CMK (cell line): Measurements from ENCODE around the gene MTPN.

Experiments
- DNase-seq: peaks from one replicate; pipeline ENCODE4 v3.0.0-alpha.2; 2010; ENCODE audit warnings: low read depth

The MTPN gene

DNA sequence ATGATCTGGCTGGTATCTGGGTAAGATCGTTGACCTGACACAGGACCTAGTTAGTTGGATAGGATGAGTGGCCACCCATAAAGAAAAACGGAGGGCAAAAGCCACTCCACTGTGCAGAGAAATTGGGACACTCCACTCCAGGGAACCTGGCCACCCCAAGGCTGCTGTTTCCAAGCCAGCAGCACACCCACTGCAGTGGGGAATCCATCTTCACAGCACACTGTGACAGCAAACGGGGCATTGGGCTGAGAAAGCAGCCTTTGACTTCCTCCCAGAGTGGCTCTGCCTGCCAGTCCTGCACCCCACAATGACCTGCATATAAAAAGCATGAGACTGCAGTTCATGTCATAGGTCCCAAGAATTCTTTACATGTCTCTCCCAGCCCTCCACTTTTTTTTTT lies 52.9 kb downstream of the MTPN start:
- no peak for DNase-seq

GRCh38 chr7:135922263-135922662 lies 54.9 kb downstream of the MTPN start:
- DNase-seq: no peak

- DNase-seq: peak; percentile 9
These were observed 56.7 kb downstream of the MTPN start for GRCh38 chr7:135920478-135920877.

DNA sequence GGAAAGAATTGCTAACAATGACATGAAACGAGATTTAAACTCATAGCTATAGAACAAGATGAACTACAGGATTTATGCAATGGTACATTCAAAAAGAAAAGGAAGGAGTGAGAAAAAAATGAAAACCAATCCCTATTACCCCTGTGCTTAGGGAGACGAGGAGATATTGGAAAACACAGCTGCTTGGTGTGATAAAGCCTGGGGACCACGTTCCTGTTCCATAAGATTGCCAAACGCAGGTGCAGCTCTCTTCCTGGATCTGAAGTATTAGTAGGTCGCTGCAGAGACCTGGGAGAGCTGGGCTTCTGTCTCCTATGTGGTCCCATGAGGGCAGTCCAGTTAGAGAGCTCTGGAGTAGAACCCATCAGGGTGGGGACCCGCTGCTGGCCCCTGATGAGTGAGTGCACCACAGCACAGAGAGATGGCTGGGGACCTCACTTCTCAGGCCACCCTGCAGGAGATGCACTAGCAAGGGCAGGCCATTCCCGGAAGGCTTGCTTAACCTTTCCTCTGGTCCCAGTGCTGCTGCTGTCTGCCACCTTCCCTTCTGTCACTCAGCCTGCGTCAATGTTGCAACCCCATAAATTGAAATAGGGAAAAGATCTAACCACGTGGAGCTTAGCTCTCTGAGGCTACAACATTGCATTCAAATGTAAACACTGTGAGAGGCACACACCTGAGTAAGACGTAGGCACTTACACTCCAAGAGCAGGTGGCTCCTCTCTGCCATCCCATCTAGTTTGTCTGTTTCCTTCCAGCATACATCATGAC lies 57.9 kb downstream of the MTPN start:
- no peak for DNase-seq

GRCh38 chr7:135918134-135918533 lies 59.0 kb downstream of the MTPN start:
- no peak for DNase-seq

DNA sequence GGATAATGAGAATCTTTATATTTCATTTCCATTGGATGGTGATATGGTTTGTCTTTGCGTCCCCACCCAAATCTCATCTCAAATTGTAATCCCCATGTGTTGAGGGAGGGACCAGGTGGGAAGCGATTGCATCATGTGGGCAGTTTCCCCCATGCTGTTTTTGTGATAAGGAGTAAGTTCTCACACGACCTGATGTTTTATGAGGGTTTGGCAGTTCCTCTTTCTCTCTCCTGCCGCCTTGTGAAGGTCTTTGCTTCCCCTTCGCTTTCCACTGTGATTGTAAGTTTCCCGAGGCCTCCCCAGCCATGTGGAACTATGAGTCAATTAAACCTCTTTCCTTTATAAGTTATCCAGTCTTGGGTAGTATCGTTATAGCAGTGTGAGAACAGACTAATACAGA lies 59.4 kb downstream of the MTPN start:
- DNase-seq: peak; percentile 45

- DNase-seq: no peak
These were observed 62.8 kb downstream of the MTPN start for GRCh38 chr7:135914346-135914745.

- DNase-seq: no peak
These were observed 63.8 kb downstream of the MTPN start for GRCh38 chr7:135913404-135913803.

DNA sequence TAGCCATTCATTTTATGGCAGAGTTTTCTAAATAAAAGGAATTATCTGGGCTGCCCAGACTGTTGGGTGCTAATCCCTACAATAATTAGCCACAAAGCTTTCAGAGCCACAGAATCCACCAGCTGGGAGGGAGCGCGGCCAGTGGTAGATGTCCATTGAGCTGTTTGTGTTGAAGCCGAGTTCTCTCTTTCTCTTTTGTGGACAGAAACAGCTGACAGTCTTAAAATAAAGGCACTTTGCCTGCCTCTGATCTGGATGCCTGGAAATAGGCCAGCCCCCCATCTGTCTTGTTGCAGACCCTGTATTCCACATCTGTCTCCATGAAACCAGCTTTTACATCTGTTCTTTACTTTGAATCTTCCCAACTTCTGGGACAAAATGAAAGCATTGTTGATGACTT lies 66.1 kb downstream of the MTPN start:
- DNase-seq: no peak

DNA sequence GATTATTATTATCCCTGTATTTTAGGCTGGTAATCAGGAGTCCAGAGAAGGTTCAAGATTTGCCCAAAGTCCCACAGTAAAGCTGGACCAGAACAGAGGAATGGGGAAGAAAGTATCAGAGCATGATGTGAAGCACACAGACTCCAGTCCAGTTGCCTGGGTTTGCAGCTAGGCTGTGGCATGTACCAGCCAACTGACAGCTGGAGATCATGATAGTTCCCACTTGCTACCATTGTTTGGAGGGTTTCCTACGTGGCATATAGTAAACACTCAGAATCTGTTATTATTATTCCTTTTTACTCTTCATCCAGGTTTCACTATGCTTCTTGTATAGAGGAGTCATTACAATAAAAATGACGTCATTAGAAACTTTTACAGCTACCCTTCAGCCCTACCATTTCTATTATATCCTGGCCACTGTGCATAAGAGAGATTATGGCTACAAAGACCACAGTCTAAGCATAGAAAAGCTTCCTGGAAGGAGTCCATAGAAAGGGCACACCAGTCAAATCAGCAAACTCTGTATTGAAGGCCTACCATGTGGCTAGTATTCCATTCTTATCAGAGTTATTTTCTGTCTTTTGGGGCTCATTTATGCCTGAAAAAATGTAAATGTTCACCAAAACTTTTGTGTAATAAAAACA lies 66.6 kb downstream of the MTPN start:
- no peak for DNase-seq

GRCh38 chr7:135905858-135906257 lies 71.3 kb downstream of the MTPN start:
- no peak for DNase-seq

DNA sequence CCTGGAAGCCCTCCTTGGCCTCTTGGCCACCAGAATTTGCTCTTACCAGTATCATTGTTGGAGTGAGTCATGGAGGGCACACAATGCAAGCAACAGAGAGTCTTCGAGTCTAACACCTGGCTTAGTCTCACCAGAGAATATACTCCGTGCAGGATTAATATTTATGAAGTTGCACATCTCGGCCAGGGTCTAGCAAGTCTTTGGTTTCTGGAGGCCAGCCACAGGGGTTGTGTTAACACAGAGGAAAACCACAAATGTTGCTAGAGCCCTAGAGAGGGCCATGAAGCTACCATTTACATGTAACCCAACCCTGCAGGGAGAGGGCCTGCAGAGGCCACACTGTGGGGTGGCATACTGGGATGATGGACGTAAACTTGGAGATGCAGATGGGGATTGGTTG lies 71.8 kb downstream of the MTPN start:
- no peak for DNase-seq

- no peak for DNase-seq
These were observed 72.9 kb downstream of the MTPN start for GRCh38 chr7:135904282-135904681.

- DNase-seq: no peak
These were observed 75.3 kb downstream of the MTPN start for GRCh38 chr7:135901585-135902540.

- no peak for DNase-seq
These were observed 77.1 kb downstream of the MTPN start for GRCh38 chr7:135900065-135900546.

DNA sequence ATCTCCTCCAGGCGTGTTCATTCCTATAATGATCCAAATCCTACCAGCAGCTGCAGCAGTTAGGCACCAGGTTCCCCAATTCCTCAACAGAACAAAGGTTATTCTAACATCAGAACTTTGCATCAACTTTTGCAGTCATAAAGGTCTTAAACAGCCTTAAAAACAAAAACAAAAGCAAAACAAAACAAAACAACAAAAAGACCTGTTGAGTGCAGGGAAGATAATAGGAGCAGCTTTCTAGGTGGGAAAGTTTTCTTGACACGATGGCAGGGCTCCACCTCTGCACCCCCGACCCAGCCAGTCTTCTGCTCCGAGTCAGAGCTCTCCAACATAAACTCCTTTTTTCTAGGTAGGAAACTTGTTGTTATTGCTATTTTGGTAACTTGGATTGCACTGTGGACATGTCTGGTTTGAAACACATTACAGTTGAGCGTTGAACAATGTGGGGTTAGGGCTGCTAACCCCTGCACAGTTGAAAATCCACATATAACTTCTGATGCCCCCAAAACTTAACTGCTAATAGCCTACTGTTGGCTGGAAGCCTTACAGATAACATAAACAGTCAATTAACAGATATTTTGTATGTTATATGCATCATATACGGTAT lies 77.6 kb downstream of the MTPN start:
- DNase-seq: no peak

DNA sequence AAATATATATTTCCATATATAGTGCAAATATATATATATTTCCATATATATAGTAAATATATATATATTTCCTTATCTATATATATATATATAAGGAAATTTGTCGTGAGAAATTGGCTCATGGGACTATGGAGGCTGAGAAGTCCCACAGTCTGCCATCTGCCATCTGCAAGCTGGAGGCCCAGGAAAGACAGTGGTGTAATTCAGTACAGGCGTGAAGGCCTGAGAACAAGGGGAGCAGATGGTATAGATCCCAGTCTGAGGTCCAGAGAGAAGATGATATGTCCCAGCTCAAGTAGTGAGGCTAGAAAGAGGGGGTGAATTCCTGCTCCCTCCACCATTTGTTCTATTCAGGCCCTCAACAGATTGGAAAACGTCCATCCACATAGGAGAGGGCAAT lies 78.9 kb downstream of the MTPN start:
- no peak for DNase-seq

DNA sequence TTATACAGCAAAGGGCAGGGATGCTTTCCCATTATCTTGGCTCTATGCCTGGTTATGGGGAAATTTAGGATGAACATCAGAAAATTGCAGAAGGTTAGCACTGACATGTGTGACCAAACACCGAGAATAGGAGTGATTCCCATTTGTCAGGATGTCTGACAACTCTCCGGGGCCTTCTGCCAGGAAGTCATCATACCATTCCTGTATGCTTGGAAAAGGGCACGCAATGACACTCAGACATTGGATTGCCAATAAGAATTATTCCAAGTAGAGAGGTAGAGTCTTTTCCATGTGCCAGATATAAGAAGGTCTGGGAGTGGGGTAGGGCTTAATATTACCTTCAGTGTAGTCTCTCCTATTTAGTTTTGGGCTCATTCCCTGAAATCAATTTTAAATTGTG lies 82.3 kb downstream of the MTPN start:
- DNase-seq: no peak

GRCh38 chr7:135889823-135890222 lies 87.3 kb downstream of the MTPN start:
- no peak for DNase-seq

GRCh38 chr7:135888740-135889139 lies 88.4 kb downstream of the MTPN start:
- DNase-seq: no peak

GRCh38 chr7:135886345-135887132 lies 90.6 kb downstream of the MTPN start:
- DNase-seq: no peak
